Karpas-422 (cell line): Measurements from ENCODE around the gene PRR23B. TPM values are rescaled to one million over a fixed set of nuclear protein-coding genes. Genes with fewer than 3 reads are reported as not detected.

Experiments used
- DNase-seq: peaks from one replicate; pipeline ENCODE4 v3.0.0-alpha.2; 2015
- H2AFZ ChIP-seq: fragments of 200-600 bp; sonication (generic); 2 replicates; pipeline ENCODE4 v1.6.1; 2014; ENCODE audit warnings: antibody characterized with exemption, low read length, mixed read lengths
- H3K27ac ChIP-seq: fragments of 200-600 bp; sonication (generic); 2 replicates; pipeline ENCODE4 v1.5.1; 2014; ENCODE audit warnings: mild to moderate bottlenecking, low read length, moderate library complexity
- H3K27me3 ChIP-seq: fragments of 200-600 bp; sonication (generic); 2 replicates; pipeline ENCODE4 v1.6.1; 2014; ENCODE audit warnings: low read length, mixed read lengths
- H3K36me3 ChIP-seq: fragments of 200-600 bp; sonication (generic); 2 replicates; pipeline ENCODE4 v1.6.1; 2014; ENCODE audit warnings: low read length, mixed read lengths; ENCODE audit not compliant: insufficient read depth
- H3K4me1 ChIP-seq: fragments of 200-600 bp; sonication (generic); 2 replicates; pipeline ENCODE4 v1.6.1; 2014; ENCODE audit warnings: mild to moderate bottlenecking, low read length, mixed read lengths
- H3K4me2 ChIP-seq: fragments of 200-600 bp; sonication (generic); 2 replicates; pipeline ENCODE4 v1.6.1; 2014; ENCODE audit warnings: low read length, low read depth, mild to moderate bottlenecking; ENCODE audit not compliant: poor library complexity, severe bottlenecking
- H3K4me3 ChIP-seq: fragments of 200-600 bp; sonication (generic); 2 replicates; pipeline ENCODE4 v1.5.1; 2014; ENCODE audit warnings: mild to moderate bottlenecking, antibody characterized with exemption, low read length, mixed read lengths
- H3K79me2 ChIP-seq: fragments of 200-600 bp; sonication (generic); 2 replicates; pipeline ENCODE4 v1.6.1; 2014; ENCODE audit warnings: mild to moderate bottlenecking, low read length, mixed read lengths
- H3K9ac ChIP-seq: fragments of 200-600 bp; sonication (generic); 2 replicates; pipeline ENCODE4 v1.6.0; 2014; ENCODE audit warnings: low read length
- H3K9me2 ChIP-seq: fragments of 200-600 bp; sonication (generic), shearing (Covaris generic); replicated peaks from 2 replicates; pipeline ENCODE4 v1.6.0; 2014; ENCODE audit warnings: mild to moderate bottlenecking, low read length, moderate library complexity; ENCODE audit not compliant: insufficient read depth
- H3K9me3 ChIP-seq: fragments of 300-700, 200-600 bp; sonication (generic); 2 replicates; pipeline ENCODE4 v1.6.1; 2014; ENCODE audit warnings: low read length, mixed read lengths
- H4K20me1 ChIP-seq: fragments of 200-600 bp; sonication (generic); 2 replicates; pipeline ENCODE4 v1.6.1; 2014; ENCODE audit warnings: mild to moderate bottlenecking, antibody characterized with exemption, low read length, low read depth; ENCODE audit not compliant: insufficient read depth
- total RNA-seq: library from RNA; depleted of rRNA; stranded (reverse); fragments of >200 nt; shearing (Covaris generic); gene quantifications from 2 replicates; pipeline ENCODE4 v1.2.3, GENCODE V29; 2014; ENCODE audit warnings: low replicate concordance; rRNA removed

PRR23B gene
- total RNA-seq = not detected in 2 replicates

GRCh38 chr3:139020868-139021234 lies at the start of gene PRR23B:
Gene PRR23B (minus strand): TSS chr3:139020926. CDS start chr3:139020661, 265 bp downstream.
- no peak within 1 kb of the TSS for H3K4me3 ChIP-seq
- H2AFZ ChIP-seq = no peak within 1 kb of the TSS
- H3K4me1 ChIP-seq = no peaks in the 10 kb centered on the region
- H3K9ac ChIP-seq = no peak within 1 kb of the TSS
- no peaks in the 10 kb centered on the region for H3K36me3 ChIP-seq
- H3K9me3 ChIP-seq = no peaks in the 10 kb centered on the region
- no peaks in the 10 kb centered on the region for H3K79me2 ChIP-seq
- no peak within 1 kb of the TSS for H3K27ac ChIP-seq
- H3K27me3 ChIP-seq = no peaks in the 10 kb centered on the region
- no peaks in the 10 kb centered on the region for H3K9me2 ChIP-seq
- no peak within 1 kb of the TSS for H3K4me2 ChIP-seq
- peak; percentile 44 for DNase-seq
- no peaks in the 10 kb centered on the region for H4K20me1 ChIP-seq

DNA sequence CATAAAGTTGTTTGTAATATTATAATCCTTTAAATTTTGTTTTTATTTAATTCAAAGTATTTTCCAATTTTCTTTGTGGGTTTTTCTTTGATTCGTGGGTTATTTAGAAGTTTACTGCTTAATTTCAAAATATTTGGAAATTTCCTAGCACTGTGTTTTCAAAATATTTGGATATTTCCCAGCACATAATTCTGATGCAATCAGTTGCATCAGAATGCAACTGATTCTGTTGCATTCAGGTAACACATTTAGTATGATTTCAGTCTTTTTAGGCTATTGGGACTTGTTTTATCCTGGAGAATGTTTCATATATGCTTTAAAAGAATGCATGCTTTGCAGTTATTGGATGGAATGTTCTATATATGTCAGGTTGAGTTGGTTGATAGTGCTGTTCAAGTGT lies 42.2 kb upstream of the PRR23B start:
- Histone ChIP-seq H3K36me3 (no peaks in the 10 kb centered on the region), H3K79me2 (no peaks in the 10 kb centered on the region), H3K27ac (no peak overlapping the region)

GRCh38 chr3:139052802-139053600 lies 32.3 kb upstream of the PRR23B start:
- H3K27me3 ChIP-seq = peaks cover 5% of the 10 kb centered on the region; the same call in 1 of the 2 replicates
- no peaks in the 10 kb centered on the region for H4K20me1 ChIP-seq
- no peak overlapping the region for H3K4me2 ChIP-seq
- H3K79me2 ChIP-seq = no peaks in the 10 kb centered on the region
- no peak overlapping the region for H3K4me3 ChIP-seq
- peaks cover 14% of the 10 kb centered on the region for H3K9me3 ChIP-seq
- no peak for DNase-seq
- H3K27ac ChIP-seq = no peak overlapping the region
- H3K36me3 ChIP-seq = no peaks in the 10 kb centered on the region
- H3K9ac ChIP-seq = no peak overlapping the region
- no peak overlapping the region for H2AFZ ChIP-seq
- no peaks in the 10 kb centered on the region for H3K9me2 ChIP-seq
- no peaks in the 10 kb centered on the region for H3K4me1 ChIP-seq

More for the DNA sequence above, 42.2 kb upstream of the PRR23B start:
- Histone ChIP-seq H3K4me1 (no peaks in the 10 kb centered on the region), H3K4me3 (no peak overlapping the region), H3K27me3 (no peaks in the 10 kb centered on the region), H2AFZ (no peak overlapping the region), H4K20me1 (no peaks in the 10 kb centered on the region), H3K9me2 (no peaks in the 10 kb centered on the region), H3K9ac (no peak overlapping the region), H3K4me2 (no peak overlapping the region), H3K9me3 (no peaks in the 10 kb centered on the region)
- DNase-seq = no peak

GRCh38 chr3:139044366-139045210 lies 23.9 kb upstream of the PRR23B start, which contains the start of gene PRR23C:
Gene PRR23C (minus strand): TSS chr3:139044892. CDS start chr3:139044620, 272 bp downstream.
- Histone ChIP-seq H3K4me2 (no peak within 1 kb of the TSS), H2AFZ (no peak within 1 kb of the TSS), H3K4me3 (no peak within 1 kb of the TSS), H3K4me1 (no peaks in the 10 kb centered on the region), H3K36me3 (no peaks in the 10 kb centered on the region), H3K27ac (no peak within 1 kb of the TSS), H3K9ac (no peak within 1 kb of the TSS), H3K9me3 (no peaks in the 10 kb centered on the region), H3K79me2 (no peaks in the 10 kb centered on the region), H3K27me3 (no peaks in the 10 kb centered on the region), H3K9me2 (no peaks in the 10 kb centered on the region), H4K20me1 (no peaks in the 10 kb centered on the region)
- no peak for DNase-seq

- Histone ChIP-seq H3K4me1 (no peaks in the 10 kb centered on the region), H4K20me1 (no peaks in the 10 kb centered on the region), H3K4me2 (no peak overlapping the region), H3K9ac (no peak overlapping the region), H2AFZ (no peak overlapping the region), H3K4me3 (no peak overlapping the region), H3K27ac (no peak overlapping the region), H3K27me3 (no peaks in the 10 kb centered on the region), H3K79me2 (no peaks in the 10 kb centered on the region), H3K9me3 (no peaks in the 10 kb centered on the region), H3K36me3 (no peaks in the 10 kb centered on the region), H3K9me2 (no peaks in the 10 kb centered on the region)
- no peak for DNase-seq
Observed at GRCh38 chr3:139043554-139044365, 23.0 kb upstream of the PRR23B start.

DNA sequence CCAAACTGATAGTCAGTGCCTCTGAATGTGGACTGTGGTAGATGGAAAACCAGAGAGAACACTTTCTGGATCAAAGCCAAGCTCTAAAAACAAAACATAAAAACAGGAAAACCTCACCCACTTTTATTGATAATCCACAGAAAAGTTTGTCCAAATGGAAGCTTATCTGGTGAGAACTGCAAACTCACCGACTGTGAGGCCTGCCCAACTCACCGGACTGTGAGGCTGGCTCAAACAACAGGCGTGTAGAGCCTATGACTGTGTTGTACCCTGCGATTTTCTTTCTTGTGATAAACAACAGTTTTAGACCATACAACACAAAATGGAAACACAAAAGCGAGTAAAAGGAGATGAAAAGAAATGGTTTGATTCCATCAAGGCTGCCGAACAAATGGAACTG lies 16.8 kb upstream of the PRR23B start:
- H3K4me2 ChIP-seq = no peak overlapping the region
- no peaks in the 10 kb centered on the region for H3K79me2 ChIP-seq
- H2AFZ ChIP-seq = no peak overlapping the region
- no peak for DNase-seq
- H3K27me3 ChIP-seq = 0 out of 2 replicates have a peak, but pooled peaks cover 3% of the 10 kb centered on the region
- no peak overlapping the region for H3K4me3 ChIP-seq
- H3K9ac ChIP-seq = no peak overlapping the region
- H3K9me3 ChIP-seq = no peaks in the 10 kb centered on the region
- no peak overlapping the region for H3K27ac ChIP-seq
- no peaks in the 10 kb centered on the region for H3K36me3 ChIP-seq
- H3K4me1 ChIP-seq = no peaks in the 10 kb centered on the region
- H4K20me1 ChIP-seq = no peaks in the 10 kb centered on the region
- no peaks in the 10 kb centered on the region for H3K9me2 ChIP-seq

DNA sequence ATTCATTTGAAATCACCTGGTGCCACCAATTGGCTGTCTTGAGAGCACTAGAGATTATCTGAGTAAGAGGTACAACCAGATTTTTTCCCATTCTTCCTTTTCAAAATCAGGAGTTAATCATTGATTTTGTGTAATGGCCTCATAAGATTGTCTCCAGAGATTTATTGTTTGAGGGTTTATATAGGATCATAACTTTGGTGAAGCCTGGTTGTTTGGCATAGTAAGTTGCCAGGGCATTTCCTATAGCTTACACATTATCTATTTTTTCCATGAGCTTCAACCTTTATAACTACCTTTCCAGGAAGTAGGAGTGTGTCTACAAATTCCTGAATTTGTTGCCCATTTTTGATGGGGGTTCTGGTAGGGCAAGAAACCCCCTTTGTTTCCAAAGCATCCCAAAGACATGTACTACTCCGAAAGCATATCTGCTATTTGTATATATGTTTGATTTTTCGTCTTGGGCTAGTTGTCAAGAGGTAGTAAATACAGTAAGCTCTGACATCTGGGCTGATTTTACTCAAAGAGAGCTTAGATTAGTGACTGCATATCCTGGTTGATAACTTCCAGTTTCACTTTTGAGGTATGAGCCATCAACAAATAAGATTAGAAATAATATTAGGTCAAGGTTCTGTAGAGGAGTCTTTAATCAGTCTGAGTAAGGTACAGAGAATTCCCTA lies 11.7 kb upstream of the PRR23B start:
- H3K9me2 ChIP-seq = no peaks in the 10 kb centered on the region
- H3K4me3 ChIP-seq = no peak overlapping the region
- no peaks in the 10 kb centered on the region for H4K20me1 ChIP-seq
- H3K27me3 ChIP-seq = 0 out of 2 replicates have a peak, but pooled peaks cover 3% of the 10 kb centered on the region
- no peaks in the 10 kb centered on the region for H3K79me2 ChIP-seq
- H3K9ac ChIP-seq = no peak overlapping the region
- H3K36me3 ChIP-seq = no peaks in the 10 kb centered on the region
- H3K4me2 ChIP-seq = no peak overlapping the region
- no peak overlapping the region for H3K27ac ChIP-seq
- H2AFZ ChIP-seq = no peak overlapping the region
- no peaks in the 10 kb centered on the region for H3K9me3 ChIP-seq
- no peaks in the 10 kb centered on the region for H3K4me1 ChIP-seq
- DNase-seq = no peak
